Osteoblast (primary cell): ENCODE data around the gene RNF13. TPM values are rescaled to one million over a fixed set of nuclear protein-coding genes. Genes with fewer than 3 reads are reported as not detected.

Experiments
- DNase-seq: peaks from one replicate; pipeline ENCODE4 v3.0.0; 2011; ENCODE audit warnings: low spot score, mixed read lengths; ENCODE audit not compliant: insufficient read length; ENCODE audit errors: missing footprints
- H2AFZ ChIP-seq: 2 replicates; pipeline ENCODE4 v1.6.0; 2011; ENCODE audit warnings: mild to moderate bottlenecking, low read length
- H3K27ac ChIP-seq: 2 replicates; pipeline ENCODE4 v1.5.1; 2011; ENCODE audit warnings: mild to moderate bottlenecking, low read depth, low read length, moderate library complexity
- H3K27me3 ChIP-seq: 2 replicates; pipeline ENCODE4 v1.6.0; 2012; ENCODE audit warnings: mild to moderate bottlenecking, control low read depth, inconsistent platforms, low read length, moderate library complexity; ENCODE audit not compliant: insufficient read depth
- H3K36me3 ChIP-seq: 2 replicates; pipeline ENCODE4 v1.5.1; 2011; ENCODE audit warnings: mild to moderate bottlenecking, low read length, control low read depth, moderate library complexity; ENCODE audit not compliant: insufficient read depth
- H3K4me1 ChIP-seq: 2 replicates; pipeline ENCODE4 v1.5.1; 2011; ENCODE audit warnings: mild to moderate bottlenecking, low read length, control low read depth, moderate library complexity; ENCODE audit not compliant: insufficient read depth
- H3K4me2 ChIP-seq: 2 replicates; pipeline ENCODE4 v1.6.0; 2011; ENCODE audit warnings: mild to moderate bottlenecking, low read length; ENCODE audit not compliant: insufficient read depth
- H3K4me3 ChIP-seq: fragments of 200-600 bp; sonication (generic); 3 replicates; pipeline ENCODE4 v1.5.1; 2012; ENCODE audit warnings: mild to moderate bottlenecking, low read length, inconsistent platforms; ENCODE audit not compliant: insufficient read depth
- H3K79me2 ChIP-seq: 2 replicates; pipeline ENCODE4 v1.6.0; 2012; ENCODE audit warnings: mild to moderate bottlenecking, low read length, control low read depth, inconsistent platforms; ENCODE audit not compliant: insufficient read depth
- H3K9me3 ChIP-seq: 2 replicates; pipeline ENCODE4 v1.5.1; 2011; ENCODE audit warnings: low read depth, low read length, control low read depth
- H4K20me1 ChIP-seq: 2 replicates; pipeline ENCODE4 v1.6.0; 2012; ENCODE audit warnings: mild to moderate bottlenecking, low read length, control low read depth; ENCODE audit not compliant: insufficient read depth
- CTCF ChIP-seq: IDR thresholded peaks from 2 replicates; pipeline ENCODE4 v1.5.1; 2011; ENCODE audit warnings: mild to moderate bottlenecking, low read depth, low read length, moderate library complexity; ENCODE audit errors: extremely low read depth
- total RNA-seq: library from RNA; depleted of rRNA; stranded (reverse); fragments of >200 nt; gene quantifications from 2 replicates; pipeline ENCODE4 v1.2.3, GENCODE V29; 2012

The RNF13 gene
- total RNA-seq, 1 donor = 86.1 TPM

- H3K27me3 ChIP-seq = no peaks in the 10 kb centered on the region
- H3K4me1 ChIP-seq = no peaks in the 10 kb centered on the region
- H4K20me1 ChIP-seq = no peaks in the 10 kb centered on the region
- H3K4me3 ChIP-seq = no peak overlapping the region
- no peak for TF ChIP-seq CTCF
- DNase-seq = no peak
- no peaks in the 10 kb centered on the region for H3K9me3 ChIP-seq
- H3K27ac ChIP-seq = no peak overlapping the region
- H3K79me2 ChIP-seq = no peaks in the 10 kb centered on the region
- no peak overlapping the region for H2AFZ ChIP-seq
- no peaks in the 10 kb centered on the region for H3K36me3 ChIP-seq
- no peak overlapping the region for H3K4me2 ChIP-seq
Measured at GRCh38 chr3:149983628-149984027, 170.6 kb downstream of the RNF13 start.

DNA sequence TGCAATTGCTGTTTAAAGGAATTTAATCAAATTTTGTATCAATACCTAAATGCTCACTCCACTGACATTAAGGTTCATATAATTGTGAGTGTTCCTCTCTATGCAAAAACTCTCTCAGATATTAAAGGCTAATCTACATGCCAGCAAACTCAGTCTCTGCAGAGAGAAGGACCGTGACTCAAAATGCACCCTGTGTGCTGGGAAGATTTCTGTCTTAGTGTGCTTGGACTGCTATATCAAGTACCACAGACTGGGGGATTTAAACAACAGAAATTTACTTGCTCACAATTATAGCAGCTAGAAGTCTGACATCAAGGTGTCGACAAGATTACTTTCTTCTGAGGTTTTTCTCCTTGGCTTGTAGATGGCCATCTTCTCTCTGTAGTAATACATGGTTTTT lies 176.3 kb downstream of the RNF13 start:
- H3K4me1 ChIP-seq = no peaks in the 10 kb centered on the region
- no peak overlapping the region for H3K4me2 ChIP-seq
- no peak for TF ChIP-seq CTCF

GRCh38 chr3:149990423-149990948 lies 177.5 kb downstream of the RNF13 start:
- H3K4me2 ChIP-seq = no peak overlapping the region
- H3K4me1 ChIP-seq = no peaks in the 10 kb centered on the region
- no peaks in the 10 kb centered on the region for H3K27me3 ChIP-seq
- no peaks in the 10 kb centered on the region for H3K79me2 ChIP-seq
- no peaks in the 10 kb centered on the region for H4K20me1 ChIP-seq
- no peak overlapping the region for H3K27ac ChIP-seq
- H3K4me3 ChIP-seq = no peak overlapping the region
- H2AFZ ChIP-seq = no peak overlapping the region
- DNase-seq = no peak
- TF ChIP-seq CTCF = no peak
- H3K36me3 ChIP-seq = no peaks in the 10 kb centered on the region
- no peaks in the 10 kb centered on the region for H3K9me3 ChIP-seq

More for the DNA sequence above, 176.3 kb downstream of the RNF13 start:
- no peak overlapping the region for H3K4me3 ChIP-seq
- H3K79me2 ChIP-seq = no peaks in the 10 kb centered on the region
- H3K9me3 ChIP-seq = no peaks in the 10 kb centered on the region
- no peaks in the 10 kb centered on the region for H3K36me3 ChIP-seq
- no peak for DNase-seq
- H3K27me3 ChIP-seq = no peaks in the 10 kb centered on the region
- H3K27ac ChIP-seq = no peak overlapping the region
- H2AFZ ChIP-seq = no peak overlapping the region
- H4K20me1 ChIP-seq = no peaks in the 10 kb centered on the region

GRCh38 chr3:149992416-149993058 lies 179.5 kb downstream of the RNF13 start:
- H2AFZ ChIP-seq = no peak overlapping the region
- no peak for TF ChIP-seq CTCF
- no peaks in the 10 kb centered on the region for H3K36me3 ChIP-seq

More at GRCh38 chr3:149992416-149993058, 179.5 kb downstream of the RNF13 start:
- no peak overlapping the region for H3K4me2 ChIP-seq
- no peak overlapping the region for H3K27ac ChIP-seq
- no peaks in the 10 kb centered on the region for H3K79me2 ChIP-seq
- no peak overlapping the region for H3K4me3 ChIP-seq
- H3K27me3 ChIP-seq = no peaks in the 10 kb centered on the region
- DNase-seq = no peak
- H4K20me1 ChIP-seq = no peaks in the 10 kb centered on the region
- no peaks in the 10 kb centered on the region for H3K4me1 ChIP-seq
- H3K9me3 ChIP-seq = no peaks in the 10 kb centered on the region
